Measurements from ENCODE around the gene TIPARP. TPM values are rescaled to one million over a fixed set of nuclear protein-coding genes. Genes with fewer than 3 reads are reported as not detected.

TIPARP gene
- total and polyA plus RNA-seq, 2 of the 8 experiments (the other 6 are each of a cell fraction or from before 2014, with no cell fraction given): 1.6 to 5.8 TPM

DNA sequence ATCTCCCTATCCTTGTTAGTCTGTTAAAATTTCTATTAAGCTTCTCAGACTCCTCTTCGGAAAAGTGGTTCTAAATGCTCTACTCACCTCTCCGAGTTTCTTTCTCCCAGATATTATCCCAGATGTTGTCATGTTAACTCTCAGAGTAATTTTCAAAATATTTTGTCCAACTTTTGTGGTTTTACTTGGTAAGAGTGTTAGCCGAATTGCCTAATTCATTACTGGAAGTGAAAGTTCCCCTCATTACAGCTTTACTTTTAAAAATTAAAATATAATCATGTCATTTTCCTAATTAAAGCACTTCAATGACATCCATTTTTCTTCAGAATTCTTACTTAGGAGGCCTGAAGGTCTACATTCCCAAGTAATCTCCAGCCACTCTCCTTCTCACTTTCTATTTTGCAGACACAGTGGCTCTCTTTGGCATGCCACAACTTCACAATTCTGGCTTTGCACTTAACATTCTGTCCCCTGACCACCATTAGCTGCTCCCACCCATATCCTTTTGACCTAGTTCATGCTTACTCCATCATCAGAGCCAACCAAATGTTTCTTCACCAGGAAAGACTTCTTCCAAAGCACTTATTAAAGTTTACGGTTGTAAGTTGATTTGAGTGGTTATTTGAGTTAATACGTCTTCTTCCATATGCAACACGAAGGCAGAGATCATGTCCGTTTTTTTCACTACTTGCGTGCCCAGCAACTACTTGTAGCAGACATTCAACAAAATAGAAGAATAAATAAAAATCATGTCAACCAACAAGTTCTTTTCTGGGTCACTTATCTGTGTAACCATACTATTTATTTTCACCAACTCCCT lies 10.2 kb upstream of the TIPARP start:
- Histone ChIP-seq H3K9ac (replicated peaks in 1 of 4; ENCODE audit: extremely low read depth in 1 of 4, low read depth in 3 of 4, low read length in 3 of 4) (no peak overlapping the region), H4K8ac (ENCODE audit: extremely low read depth, insufficient read depth, low read length) (no peak overlapping the region), H2BK12ac (ENCODE audit: low read depth, low read length) (no peak overlapping the region), H3K4me1 (replicated peaks in 1 of 4; ENCODE audit: control insufficient read depth in 3 of 4, insufficient read depth in 4 of 4, low read length in 3 of 4) (peaks cover 0 to 3% (median 0%) of the 10 kb centered on the region in 4 experiments; a peak in 1 of 7 replicates), H3K18ac (ENCODE audit: extremely low read depth, low read length) (no peak overlapping the region), H3K9me3 (ENCODE audit: insufficient read depth in 2 of 2, low read depth in 1 of 2, low read length in 1 of 2) (no peaks in the 10 kb centered on the region), H4K5ac (ENCODE audit: insufficient read length, low read depth, low read length) (no peak overlapping the region), H2AFZ (ENCODE audit: low read length) (no peak overlapping the region), H3K79me2 (ENCODE audit: control insufficient read depth in 1 of 2, insufficient read depth in 2 of 2, low read length in 2 of 2) (no peaks in the 10 kb centered on the region), H2BK15ac (ENCODE audit: low read length) (no peak overlapping the region), H3K4ac (replicated peaks; ENCODE audit: insufficient read length, low read depth, low read length) (no peak overlapping the region), H3K27me3 (replicated peaks in 1 of 4; ENCODE audit: control insufficient read depth in 3 of 4, extremely low read depth in 1 of 4, insufficient read depth in 3 of 4, low read length in 3 of 4) (no peaks in the 10 kb centered on the region), H3K79me1 (ENCODE audit: low read depth, low read length) (no peaks in the 10 kb centered on the region), H3K27ac (ENCODE audit: low read depth, low read length) (no peak overlapping the region), H3K14ac (ENCODE audit: insufficient read length) (no peak overlapping the region), H2BK5ac (ENCODE audit: low read depth, low read length) (no peak overlapping the region), H2BK120ac (replicated peaks; ENCODE audit: low read depth, low read length) (no peak overlapping the region), H4K20me1 (replicated peaks in 1 of 2; ENCODE audit: control insufficient read depth in 1 of 2, insufficient read depth in 2 of 2, low read length in 2 of 2) (no peaks in the 10 kb centered on the region), H3K4me2 (ENCODE audit: insufficient read depth in 1 of 2, low read depth in 2 of 2, low read length in 2 of 2) (no peak overlapping the region), H4K91ac (replicated peaks; ENCODE audit: insufficient read length, low read length) (no peak overlapping the region), H3K36me3 (ENCODE audit: control insufficient read depth in 2 of 4, insufficient read depth in 4 of 4, low read length in 3 of 4) (no peaks in the 10 kb centered on the region), H3K4me3 (ENCODE audit: extremely low read depth in 1 of 4, insufficient read depth in 2 of 4, low read depth in 3 of 4, low read length in 4 of 4) (no peak overlapping the region), H3K23ac (ENCODE audit: insufficient read length) (no peak overlapping the region), H3K23me2 (ENCODE audit: low read depth, low read length) (no peaks in the 10 kb centered on the region), H2AK5ac (ENCODE audit: low read depth, low read length) (no peak overlapping the region), H3K56ac (replicated peaks; ENCODE audit: insufficient read length, low read depth, low read length) (no peak overlapping the region), H2BK20ac (ENCODE audit: low read length) (no peak overlapping the region)
- CTCF ChIA-PET (ENCODE audit: partially characterized antibody): interaction anchor here (1.3 kb wide), 1 partner anchor 413 kb away, joined by 3 read pairs; no protein-coding TSS in a partner anchor
- DNase-seq (ENCODE audit: low read depth in 1 of 2, low spot score in 2 of 2) (no peak), FAIRE-seq (no peak)
- WGBS, 2 experiments (ENCODE audit: extremely low coverage in 1 of 2, insufficient coverage in 1 of 2, insufficient read length in 1 of 2, insufficient replicate concordance in 2 of 2, low coverage in 1 of 2, low lambda C conversion rate in 2 of 2, missing lambda C conversion rate in 1 of 2): 92% methylated on average over 8 of the region's 8 CpGs; no CpG with 5 or more reads in 1 of the 2 experiments
- POLR2A ChIA-PET (ENCODE audit: partially characterized antibody): interaction anchor here (0.8 kb wide), 1 partner anchor 110 kb away, joined by 3 read pairs; no protein-coding TSS in a partner anchor
- no peak for TF ChIP-seq RNF2 (IDR thresholded peaks at IDR 0.05; ENCODE audit: borderline replicate concordance, low read depth, low read length, missing control alignments, poor library complexity, severe bottlenecking)
- no peak for TF ChIP-seq KDM1A (IDR thresholded peaks at IDR 0.05; ENCODE audit: borderline replicate concordance, low read length)
- no peak for TF ChIP-seq TCF12 (IDR thresholded peaks at IDR 0.05; ENCODE audit: low read depth, low read length)
- no peak for TF ChIP-seq CBX8 (IDR thresholded peaks at IDR 0.05; ENCODE audit: borderline replicate concordance, low read depth, low read length)
- no peak for TF ChIP-seq SAP30 (IDR thresholded peaks at IDR 0.05; ENCODE audit: insufficient read depth, insufficient replicate concordance, low read length)
- TF ChIP-seq E2F6 (IDR thresholded peaks at IDR 0.05): no peak
- no peak for TF ChIP-seq JUN (IDR thresholded peaks at IDR 0.05; ENCODE audit: low read depth, low read length)
- no peak for TF ChIP-seq TEAD4 (IDR thresholded peaks at IDR 0.05; ENCODE audit: low read depth, low read length)
- TF ChIP-seq BCL11A (IDR thresholded peaks at IDR 0.05; ENCODE audit: low read depth in 2 of 2, low read length in 2 of 2): no peak
- TF ChIP-seq MAFK (IDR thresholded peaks at IDR 0.05; ENCODE audit: low read depth, low read length): no peak
- no peak for TF ChIP-seq JUND (IDR thresholded peaks at IDR 0.05; ENCODE audit: low read length)
- TF ChIP-seq SP2 (IDR thresholded peaks at IDR 0.05; ENCODE audit: low read length): no peak
